ENCODE results near the gene PCDH9. TPM values are rescaled to one million over a fixed set of nuclear protein-coding genes. Genes with fewer than 3 reads are reported as not detected.

Gene PCDH9
- total and polyA plus RNA-seq, 3 donors from 2014 or later: 2.3 to 4.6 (median 3.5) TPM

- H3K27me3 ChIP-seq: no peaks in the 10 kb centered on the region
- intact Hi-C loops (cut with DNase I; ENCODE audit: low total_unique reads): no loop called here
- no peaks in the 10 kb centered on the region for H3K9me3 ChIP-seq
- no peak overlapping the region for H3K4me3 ChIP-seq
- H3K36me3 ChIP-seq (ENCODE audit: low read depth, missing control alignments): no peaks in the 10 kb centered on the region
- H3K4me1 ChIP-seq: no peaks in the 10 kb centered on the region
- H3K27ac ChIP-seq: no peak overlapping the region
- TF ChIP-seq POLR2A (IDR thresholded peaks at IDR 0.05): no peak
- no peak for TF ChIP-seq CTCF (IDR thresholded peaks at IDR 0.05)
- DNase-seq: no peak
Measured at GRCh38 chr13:66468656-66469055, 761.5 kb downstream of the PCDH9 start.

- no peaks in the 10 kb centered on the region for H3K4me1 ChIP-seq
- no peak overlapping the region for H3K4me3 ChIP-seq
- H3K36me3 ChIP-seq (ENCODE audit: low read depth, missing control alignments): no peaks in the 10 kb centered on the region
- H3K9me3 ChIP-seq: no peaks in the 10 kb centered on the region
- intact Hi-C loops (cut with DNase I; ENCODE audit: low total_unique reads): no loop called here
- no peak overlapping the region for H3K27ac ChIP-seq
- 71 to 82% methylated on average over 3 of the region's 3 CpGs for WGBS, 2 donors
- H3K27me3 ChIP-seq: no peaks in the 10 kb centered on the region
- no peak for DNase-seq
- TF ChIP-seq POLR2A (IDR thresholded peaks at IDR 0.05) (no peak), CTCF (IDR thresholded peaks at IDR 0.05) (no peak)
Measured at GRCh38 chr13:66462187-66462586, 767.9 kb downstream of the PCDH9 start.

GRCh38 chr13:66461021-66461420, 769.1 kb downstream of the PCDH9 start:
- WGBS, 2 donors: 65 to 89% methylated on average over 1 of the region's 1 CpG
- Histone ChIP-seq H3K27ac (no peak overlapping the region), H3K9me3 (no peaks in the 10 kb centered on the region)

GRCh38 chr13:66459634-66460033, 770.5 kb downstream of the PCDH9 start:
- TF ChIP-seq POLR2A (IDR thresholded peaks at IDR 0.05) (no peak), CTCF (IDR thresholded peaks at IDR 0.05) (no peak)
- H3K9me3 ChIP-seq: no peaks in the 10 kb centered on the region
- no peak overlapping the region for H3K4me3 ChIP-seq
- H3K27me3 ChIP-seq: no peaks in the 10 kb centered on the region
- no peaks in the 10 kb centered on the region for H3K36me3 ChIP-seq (ENCODE audit: low read depth, missing control alignments)
- DNase-seq: no peak
- H3K4me1 ChIP-seq: no peaks in the 10 kb centered on the region
- no peak overlapping the region for H3K27ac ChIP-seq
- intact Hi-C loops (cut with DNase I; ENCODE audit: low total_unique reads): no loop called here
- 94 to 95% methylated on average over 3 of the region's 3 CpGs for WGBS, 2 donors

More at GRCh38 chr13:66461021-66461420, 769.1 kb downstream of the PCDH9 start:
- no peaks in the 10 kb centered on the region for H3K36me3 ChIP-seq (ENCODE audit: low read depth, missing control alignments)
- DNase-seq: no peak
- no peak overlapping the region for H3K4me3 ChIP-seq
- TF ChIP-seq CTCF (IDR thresholded peaks at IDR 0.05) (no peak), POLR2A (IDR thresholded peaks at IDR 0.05) (no peak)
- no peaks in the 10 kb centered on the region for H3K4me1 ChIP-seq
- no peaks in the 10 kb centered on the region for H3K27me3 ChIP-seq
- intact Hi-C loops (cut with DNase I; ENCODE audit: low total_unique reads): no loop called here

GRCh38 chr13:66459143-66459542, 771.0 kb downstream of the PCDH9 start:
- Histone ChIP-seq H3K4me1 (no peaks in the 10 kb centered on the region), H3K27me3 (no peaks in the 10 kb centered on the region), H3K4me3 (no peak overlapping the region), H3K36me3 (ENCODE audit: low read depth, missing control alignments) (no peaks in the 10 kb centered on the region), H3K27ac (no peak overlapping the region), H3K9me3 (no peaks in the 10 kb centered on the region)
- DNase-seq: no peak
- intact Hi-C loops (cut with DNase I; ENCODE audit: low total_unique reads): no loop called here
- TF ChIP-seq POLR2A (IDR thresholded peaks at IDR 0.05) (no peak), CTCF (IDR thresholded peaks at IDR 0.05) (no peak)
- WGBS, 2 donors: 94 to 95% methylated on average over 2 of the region's 2 CpGs
